Colonic mucosa (tissue), 4 donors: ENCODE measurements around the gene GDAP1L1. TPM values are rescaled to one million over a fixed set of nuclear protein-coding genes. Genes with fewer than 3 reads are reported as not detected.
"Not testable (repeated sequence)": the region's sequence is repeated elsewhere in the genome, so short reads cannot be mapped to it uniquely, and the experiment has no call there.

Experiments used
- DNase-seq: peaks from one replicate; pipeline ENCODE4 v3.0.0-alpha.2; 2020
- H3K27ac ChIP-seq: fragments of 200-600 bp; one replicate; pipeline ENCODE4 v1.8.0; 2021
- H3K27me3 ChIP-seq: fragments of 200-600 bp; one replicate; pipeline ENCODE4 v1.8.0; 2021
- H3K36me3 ChIP-seq: fragments of 200-600 bp; one replicate; pipeline ENCODE4 v1.8.0; 2021
- H3K4me1 ChIP-seq: fragments of 200-600 bp; one replicate; pipeline ENCODE4 v1.8.0; 2021; ENCODE audit warnings: mild to moderate bottlenecking
- H3K4me3 ChIP-seq: fragments of 200-600 bp; one replicate; pipeline ENCODE4 v1.8.0; 2021
- H3K9ac ChIP-seq, 2 donors: one replicate each; pipeline ENCODE4 v1.7.0; 2013; ENCODE audit warnings: control low read depth in 2 of 2, low read depth in 2 of 2, low read length in 2 of 2
- H3K9me3 ChIP-seq: fragments of 200-600 bp; one replicate; pipeline ENCODE4 v1.8.0; 2021
- intact Hi-C: fragments of 100-400 bp; cut with DNase I; formaldehyde crosslinking; loops from one replicate; pipeline ENCODE4 v1.14.1; 2022
- total RNA-seq, 2 donors: library from RNA; stranded (reverse); fragmentation: NEBNext Ultra II Directional in 1 of 2; extraction: Animal tissue kit (Norgen Biotek cat#: 25700) in 1 of 2; gene quantifications; one replicate each; pipeline ENCODE4 v1.2.1, GENCODE V29; 2021
- TF ChIP-seq, protein P1 (sequence below): fragments of 200-600 bp; IDR thresholded peaks from one replicate; pipeline ENCODE4 v1.8.0; 2022; ENCODE audit warnings: antibody characterized with exemption, mild to moderate bottlenecking
- donor health status: healthy.
- donor health status: DM: no; HTN: no; CAD: no.
- donor health status: DM: no; HTN: no; CAD: no.

The GDAP1L1 gene
- total RNA-seq, 2 donors from 2014 or later: not detected

DNA sequence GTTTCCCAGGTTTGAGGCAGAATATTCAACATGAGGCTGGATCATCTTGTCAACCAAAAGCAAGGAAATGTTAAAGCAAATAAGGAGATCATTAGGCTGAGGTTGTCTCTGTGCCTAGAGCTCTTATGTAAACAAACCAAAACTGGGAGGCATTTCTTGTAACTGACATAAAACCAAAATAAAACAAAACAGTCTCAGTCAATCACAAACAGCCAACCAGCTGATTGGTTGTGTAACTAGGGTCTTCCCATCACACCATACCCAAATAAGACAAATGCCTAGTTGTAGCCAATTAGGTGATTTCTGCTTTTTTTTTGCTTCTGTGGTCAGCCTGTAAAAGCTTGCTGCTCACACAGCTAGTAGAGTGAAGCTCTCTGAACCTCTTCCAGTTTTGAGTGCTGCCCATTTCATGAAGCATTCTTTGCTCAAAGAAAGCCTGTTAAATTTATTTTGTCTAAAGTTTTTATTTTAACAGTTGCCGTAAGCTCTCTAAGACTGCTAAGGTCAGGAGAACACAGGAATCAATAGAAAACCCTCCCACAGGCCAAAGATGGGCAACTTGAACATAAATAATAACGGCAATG, 72.8 kb downstream of the GDAP1L1 start:
- intact Hi-C loops: loop anchor here (10.0 kb wide), 2 partner anchors 65 to 145 kb away; no protein-coding TSS in a partner anchor
- H3K9me3 ChIP-seq: no peaks in the 10 kb centered on the region
- no peak overlapping the region for H3K4me3 ChIP-seq
- no peak for DNase-seq
- H3K36me3 ChIP-seq: no peaks in the 10 kb centered on the region
- H3K27ac ChIP-seq: no peak overlapping the region
- no peaks in the 10 kb centered on the region for H3K27me3 ChIP-seq
- no peak overlapping the region for H3K9ac ChIP-seq
- TF ChIP-seq, protein P1, sequence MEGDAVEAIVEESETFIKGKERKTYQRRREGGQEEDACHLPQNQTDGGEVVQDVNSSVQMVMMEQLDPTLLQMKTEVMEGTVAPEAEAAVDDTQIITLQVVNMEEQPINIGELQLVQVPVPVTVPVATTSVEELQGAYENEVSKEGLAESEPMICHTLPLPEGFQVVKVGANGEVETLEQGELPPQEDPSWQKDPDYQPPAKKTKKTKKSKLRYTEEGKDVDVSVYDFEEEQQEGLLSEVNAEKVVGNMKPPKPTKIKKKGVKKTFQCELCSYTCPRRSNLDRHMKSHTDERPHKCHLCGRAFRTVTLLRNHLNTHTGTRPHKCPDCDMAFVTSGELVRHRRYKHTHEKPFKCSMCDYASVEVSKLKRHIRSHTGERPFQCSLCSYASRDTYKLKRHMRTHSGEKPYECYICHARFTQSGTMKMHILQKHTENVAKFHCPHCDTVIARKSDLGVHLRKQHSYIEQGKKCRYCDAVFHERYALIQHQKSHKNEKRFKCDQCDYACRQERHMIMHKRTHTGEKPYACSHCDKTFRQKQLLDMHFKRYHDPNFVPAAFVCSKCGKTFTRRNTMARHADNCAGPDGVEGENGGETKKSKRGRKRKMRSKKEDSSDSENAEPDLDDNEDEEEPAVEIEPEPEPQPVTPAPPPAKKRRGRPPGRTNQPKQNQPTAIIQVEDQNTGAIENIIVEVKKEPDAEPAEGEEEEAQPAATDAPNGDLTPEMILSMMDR: no peak
- H3K4me1 ChIP-seq: peaks cover 4% of the 10 kb centered on the region

DNA sequence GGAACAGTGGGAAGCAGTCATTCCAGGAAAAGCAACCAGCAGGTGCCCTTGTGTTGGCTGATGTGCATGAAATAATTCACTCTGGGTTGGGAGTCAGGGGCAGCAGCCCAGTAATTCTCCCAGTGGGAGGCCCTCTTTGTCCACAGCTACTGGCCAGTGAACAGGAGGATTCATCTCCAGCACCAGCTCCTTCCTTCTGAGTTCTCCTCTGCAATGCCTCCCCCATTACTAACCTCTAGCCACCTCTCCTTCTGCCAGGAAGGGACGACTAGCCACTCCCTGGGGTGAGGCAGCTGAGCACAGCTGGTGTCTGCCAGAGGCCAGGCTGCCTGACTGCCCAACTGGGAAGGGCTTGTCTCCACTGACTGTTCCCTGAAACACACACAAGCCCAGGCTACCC, 77.2 kb downstream of the GDAP1L1 start:
- Histone ChIP-seq H3K4me3 (no peak overlapping the region), H3K27ac (peak overlapping the region; percentile 46), H3K27me3 (no peaks in the 10 kb centered on the region), H3K36me3 (no peaks in the 10 kb centered on the region), H3K9me3 (no peaks in the 10 kb centered on the region), H3K4me1 (peaks cover 4% of the 10 kb centered on the region), H3K9ac (no peak overlapping the region)
- intact Hi-C loops: no loop called here
- TF ChIP-seq, protein P1: no peak
- DNase-seq: peak; percentile 73

DNA sequence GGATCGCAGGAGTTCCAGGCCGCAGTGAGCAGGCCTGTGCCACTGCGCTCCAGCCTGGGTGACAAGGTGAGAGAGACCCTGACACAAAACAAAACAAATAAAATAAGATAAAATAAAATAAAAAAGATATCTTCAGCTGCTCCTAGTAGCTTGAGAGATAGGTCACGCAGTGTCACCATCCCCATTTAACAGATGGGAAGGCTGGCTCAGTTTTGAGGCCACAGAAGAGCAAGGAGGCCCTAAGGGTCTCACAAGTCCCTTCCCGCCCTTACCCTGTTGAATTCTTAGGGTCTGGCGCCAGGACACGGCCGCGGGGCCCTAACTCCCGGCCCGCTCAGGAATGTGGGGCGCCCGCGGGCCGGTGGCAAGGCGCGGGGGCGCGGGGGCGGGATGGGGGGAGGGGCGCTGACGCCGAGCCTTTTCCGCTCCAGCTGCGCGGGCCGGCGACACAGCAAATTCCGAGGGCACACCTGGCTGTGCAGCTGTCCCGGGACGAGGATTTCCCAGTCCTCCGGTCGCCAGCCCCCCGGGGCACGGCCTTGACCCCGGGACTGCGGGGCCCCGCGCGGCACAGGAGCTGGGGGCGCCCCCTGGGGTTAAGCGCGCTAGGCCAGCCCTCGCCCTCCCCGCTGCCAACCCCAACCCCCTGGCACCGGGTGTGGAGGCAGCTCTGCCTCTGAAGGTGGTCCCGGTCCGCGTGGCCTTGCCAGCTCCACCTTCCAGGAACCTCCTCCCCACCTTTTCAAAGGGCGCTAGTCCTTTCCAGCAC, 79.5 kb downstream of the GDAP1L1 start:
- intact Hi-C loops: no loop called here
- DNase-seq: no peak
- Histone ChIP-seq H3K27ac (no peak overlapping the region), H3K4me3 (peak overlapping the region; percentile 45), H3K27me3 (no peaks in the 10 kb centered on the region), H3K4me1 (peaks cover 4% of the 10 kb centered on the region), H3K9ac (peak overlapping the region in 1 of 2 donors; percentile 51), H3K9me3 (no peaks in the 10 kb centered on the region), H3K36me3 (no peaks in the 10 kb centered on the region)
- TF ChIP-seq, protein P1: no peak

DNA sequence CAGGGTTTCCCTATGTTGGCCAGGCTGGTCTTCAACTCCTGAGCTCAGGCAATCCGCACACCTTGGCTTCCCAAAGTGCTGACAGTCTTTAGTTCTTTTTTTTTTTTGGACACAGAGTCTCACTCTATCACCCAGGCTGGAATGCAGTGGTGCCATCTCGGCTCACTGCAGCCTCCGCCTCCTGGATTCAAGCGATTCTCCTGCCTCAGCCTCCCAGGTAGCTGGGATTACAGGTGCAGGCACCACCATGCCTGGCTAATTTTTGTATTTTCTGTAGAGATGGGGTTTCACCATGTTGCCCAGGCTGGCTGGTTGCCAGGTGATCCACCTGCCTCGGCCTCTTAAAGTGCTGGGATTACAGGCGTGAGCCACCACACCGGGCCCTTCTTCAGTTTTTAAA, 80.6 kb downstream of the GDAP1L1 start:
- DNase-seq, intact Hi-C loops: not testable (repeated sequence)

DNA sequence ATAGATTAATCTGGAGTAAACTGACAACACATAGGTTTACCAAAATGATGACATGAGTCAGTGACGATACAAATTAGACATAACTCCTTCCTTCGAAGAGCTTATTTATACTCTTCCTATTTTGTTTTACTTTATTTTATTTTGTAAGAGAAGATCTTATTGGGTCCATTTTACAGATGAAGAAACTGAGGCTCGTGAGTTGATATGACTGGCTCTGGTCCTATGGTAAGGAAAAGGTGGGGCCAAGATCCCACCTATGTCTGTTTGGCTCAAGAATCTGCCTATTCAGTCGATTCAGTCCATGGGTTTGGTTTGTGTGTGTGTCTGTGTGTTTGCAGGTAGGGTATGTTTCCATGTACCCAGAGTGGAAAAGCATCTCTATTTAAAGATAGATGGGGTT, 81.3 kb downstream of the GDAP1L1 start:
- no peaks in the 10 kb centered on the region for H3K27me3 ChIP-seq
- DNase-seq: no peak
- H3K4me3 ChIP-seq: no peak overlapping the region
- H3K4me1 ChIP-seq: peaks cover 4% of the 10 kb centered on the region
- TF ChIP-seq, protein P1: no peak
- no peak overlapping the region for H3K27ac ChIP-seq
- H3K36me3 ChIP-seq: no peaks in the 10 kb centered on the region
- intact Hi-C loops: no loop called here
- no peak overlapping the region for H3K9ac ChIP-seq
- no peaks in the 10 kb centered on the region for H3K9me3 ChIP-seq

More for the DNA sequence above, 80.6 kb downstream of the GDAP1L1 start:
- not testable (repeated sequence) for H3K27me3 ChIP-seq, H3K36me3 ChIP-seq, H3K4me1 ChIP-seq, H3K9ac ChIP-seq, H3K9me3 ChIP-seq, H3K27ac ChIP-seq, H3K4me3 ChIP-seq

Other genes starting within 250 kb of the GDAP1L1 start
- gene JPH2, start 60.1 kb upstream of the GDAP1L1 start, total RNA-seq: 10 to 100 TPM in 1 of 2 donors, 1 to 10 TPM in 1; 1.3 to 13.8 TPM
- gene OSER1, start 36.5 kb upstream of the GDAP1L1 start, total RNA-seq: 10 to 100 TPM; 23.3 to 31.9 TPM
- gene FITM2, start 63.9 kb downstream of the GDAP1L1 start, total RNA-seq: 10 to 100 TPM; 10.1 to 11.6 TPM
- not detected for gene R3HDML, start 89.7 kb downstream of the GDAP1L1 start, total RNA-seq
- 100 to 1,000 TPM; 288 to 346 TPM for gene HNF4A, start 108.4 kb downstream of the GDAP1L1 start, total RNA-seq
- gene TTPAL, start 228.6 kb downstream of the GDAP1L1 start, total RNA-seq: 10 to 100 TPM in 1 of 2 donors, 1 to 10 TPM in 1; 8.4 to 11.6 TPM